HG02970 (cell line): ENCODE results near the gene MGAT5B.

Source experiments
- ATAC-seq: cut with Tn5 transposase; IDR thresholded peaks from one replicate; pipeline ENCODE4 v1.9.1; 2021; ENCODE audit warnings: mild to moderate bottlenecking, moderate library complexity, moderate number of reproducible peaks; ENCODE audit not compliant: unreplicated experiment, low FRiP score

The MGAT5B gene

DNA sequence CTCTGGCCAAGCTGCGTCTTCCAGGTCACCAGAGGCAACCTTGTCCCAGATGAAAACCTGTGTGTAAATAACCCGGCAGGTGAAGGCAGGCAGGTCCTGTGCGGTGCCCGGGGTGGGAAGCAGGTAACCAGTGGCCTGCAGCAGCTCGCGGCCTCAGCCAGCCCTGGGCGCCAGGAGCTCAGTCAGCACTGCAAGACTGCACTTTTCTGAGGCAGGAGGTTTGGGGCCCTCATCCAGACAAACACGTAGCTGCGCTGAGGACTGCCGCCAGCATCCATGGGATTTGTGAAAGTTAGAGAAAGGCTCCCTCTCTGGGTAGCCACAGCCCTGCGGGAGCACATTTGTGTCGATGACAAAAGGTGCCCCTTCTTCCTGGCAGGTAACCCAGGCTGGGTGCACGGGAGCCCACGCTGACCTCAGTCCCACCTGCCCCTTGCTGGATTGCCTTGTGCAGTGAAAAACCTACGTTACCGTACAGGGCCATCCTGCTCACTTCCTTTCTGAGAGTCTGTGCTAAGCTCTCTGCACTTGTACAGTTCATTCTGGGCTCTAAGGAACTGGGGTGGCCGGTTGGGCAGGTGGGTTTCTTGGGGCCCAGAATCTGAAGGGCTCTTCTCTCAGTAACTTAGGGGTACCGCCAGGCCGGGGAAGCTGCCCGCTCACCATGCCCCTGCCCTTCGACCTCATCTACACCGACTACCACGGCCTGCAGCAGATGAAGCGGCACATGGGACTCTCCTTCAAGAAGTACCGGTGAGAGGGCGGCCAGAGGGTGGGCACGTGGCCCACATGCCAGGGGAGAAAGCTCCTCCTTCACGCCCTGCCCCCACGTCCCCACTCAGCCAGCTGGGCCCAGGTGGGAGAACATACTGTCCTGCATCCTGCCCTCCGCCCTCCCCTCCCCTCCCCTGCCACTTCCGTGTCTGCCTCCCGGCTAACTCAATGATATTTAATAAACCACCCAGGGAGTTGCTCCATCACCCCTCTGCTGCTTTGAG lies 56.4 kb downstream of the MGAT5B start:
- ATAC-seq = no peak

DNA sequence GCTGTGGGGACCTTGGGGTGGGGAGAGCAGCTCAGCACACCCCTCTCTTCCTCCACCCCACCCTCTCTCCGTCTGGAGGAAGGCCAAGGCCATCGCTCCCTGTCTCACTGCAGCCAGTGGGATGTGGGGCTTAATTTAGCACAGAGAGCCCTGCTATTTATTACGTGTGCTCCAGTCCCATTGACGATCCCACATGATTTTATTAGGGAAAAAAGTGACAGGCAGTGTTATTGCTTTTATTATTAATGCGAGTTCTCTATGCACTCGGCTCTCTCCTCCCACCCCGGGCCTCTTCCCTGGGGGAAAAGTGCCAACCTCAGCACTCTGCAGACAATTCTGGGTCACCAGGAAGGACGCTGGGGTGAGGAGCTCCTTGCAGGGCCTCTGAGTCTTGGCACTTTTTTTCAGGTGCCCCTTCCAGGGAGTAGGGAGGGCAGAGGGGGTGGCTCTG lies 57.3 kb downstream of the MGAT5B start:
- ATAC-seq = no peak

DNA sequence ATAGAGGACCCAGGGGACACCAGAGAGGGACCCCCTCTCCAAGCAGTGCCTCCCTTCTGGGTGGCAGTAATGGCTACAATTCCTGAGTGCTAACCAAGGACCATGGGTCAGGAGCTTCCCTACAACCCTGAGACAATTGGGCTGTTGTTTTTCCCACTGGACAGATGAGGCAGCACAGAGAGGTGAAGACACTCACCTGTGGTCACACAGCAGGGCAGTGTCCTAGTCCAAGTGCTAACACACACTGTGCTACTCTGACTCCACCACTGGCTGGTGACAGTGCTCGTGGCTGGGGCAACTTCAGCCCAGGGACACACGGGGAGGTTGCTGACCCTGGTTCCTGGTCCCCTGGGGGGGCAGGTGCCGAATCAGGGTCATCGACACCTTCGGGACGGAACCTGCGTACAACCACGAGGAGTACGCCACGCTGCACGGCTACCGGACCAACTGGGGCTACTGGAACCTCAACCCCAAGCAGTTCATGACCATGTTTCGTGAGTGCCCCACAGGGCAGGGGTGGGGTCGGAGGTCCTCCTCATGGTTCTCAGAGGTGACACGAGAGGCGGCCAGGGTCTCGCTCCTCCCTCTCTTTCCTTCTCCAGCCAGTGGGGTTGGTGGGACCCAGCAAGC lies 58.1 kb downstream of the MGAT5B start:
- no peak for ATAC-seq

DNA sequence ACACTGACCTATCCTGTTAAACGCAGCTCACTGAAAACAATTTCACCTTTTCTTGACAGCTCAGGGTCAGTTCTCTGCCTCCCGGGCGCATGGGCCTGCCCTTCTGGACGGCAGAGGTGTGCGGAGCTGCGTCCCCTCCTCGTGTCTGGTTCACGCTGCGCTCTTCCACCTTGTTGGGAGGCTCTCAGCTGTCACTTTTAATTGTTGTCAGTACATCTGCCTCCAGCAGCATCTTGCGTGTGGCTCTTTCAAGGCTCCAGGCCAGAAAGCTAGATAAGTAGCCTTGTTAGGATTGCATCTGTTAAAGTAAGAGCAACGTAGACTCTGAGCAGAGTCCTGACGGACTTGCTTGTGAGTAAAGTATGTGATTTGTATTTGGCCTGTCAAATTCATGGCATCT lies 59.4 kb downstream of the MGAT5B start:
- no peak for ATAC-seq

DNA sequence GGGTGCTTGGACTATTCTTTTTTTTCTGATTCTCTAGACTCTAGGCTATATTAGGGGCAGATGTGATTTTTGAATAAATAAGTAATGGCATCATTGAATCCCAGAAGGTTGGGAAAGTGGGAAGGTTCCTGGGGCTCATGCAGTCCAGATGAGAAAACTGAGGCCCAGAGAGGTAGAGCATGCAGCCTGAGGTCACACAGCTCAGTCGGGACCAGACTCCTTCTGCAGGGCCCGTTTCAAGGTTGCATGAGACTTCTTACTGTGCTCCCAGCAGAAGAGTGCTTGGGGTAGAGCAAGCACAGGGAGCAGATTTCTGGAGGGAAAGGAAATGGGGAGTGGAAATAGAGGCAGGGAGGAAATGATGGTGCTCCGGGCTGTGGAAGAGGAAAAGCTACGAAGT lies 59.8 kb downstream of the MGAT5B start:
- no peak for ATAC-seq

DNA sequence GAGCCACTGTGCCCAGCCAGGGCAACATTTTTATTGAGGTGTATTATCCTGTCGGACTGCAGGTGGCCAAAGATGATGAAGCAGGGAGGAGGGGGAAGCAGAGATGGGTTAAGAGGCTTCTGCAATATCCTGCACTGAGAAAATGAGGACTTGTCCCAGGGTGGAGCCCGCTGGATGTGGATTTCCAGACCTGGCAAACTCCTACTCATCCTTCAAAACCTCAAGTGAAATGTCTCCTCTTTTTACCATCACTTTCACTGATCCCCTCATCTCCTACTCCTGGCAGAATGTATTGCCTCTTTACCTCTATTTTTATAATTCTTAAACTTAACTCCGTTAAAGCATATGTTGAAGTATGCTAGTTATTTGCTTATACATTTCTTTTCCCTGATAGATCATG lies 60.9 kb downstream of the MGAT5B start:
- no peak for ATAC-seq

DNA sequence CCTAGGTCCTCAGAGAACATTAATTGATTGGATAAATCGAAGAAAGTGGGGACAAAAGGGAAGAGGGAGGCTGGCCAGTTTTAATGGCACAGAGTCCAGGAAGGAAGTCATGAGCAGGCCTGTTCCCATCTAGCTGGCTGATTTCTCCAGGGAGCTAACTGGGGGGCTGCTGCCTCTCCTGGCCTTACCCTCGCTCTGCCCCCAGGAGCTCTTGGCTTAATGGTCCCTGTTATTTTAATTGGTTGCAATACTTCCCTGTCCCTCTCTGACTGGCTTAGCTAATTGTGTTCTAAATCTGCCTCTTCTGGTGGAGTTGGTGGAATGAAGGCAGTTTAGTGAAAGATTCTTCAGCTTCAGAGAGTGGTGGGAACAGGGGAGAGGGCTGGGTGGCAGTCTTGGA lies 61.4 kb downstream of the MGAT5B start:
- ATAC-seq = no peak

DNA sequence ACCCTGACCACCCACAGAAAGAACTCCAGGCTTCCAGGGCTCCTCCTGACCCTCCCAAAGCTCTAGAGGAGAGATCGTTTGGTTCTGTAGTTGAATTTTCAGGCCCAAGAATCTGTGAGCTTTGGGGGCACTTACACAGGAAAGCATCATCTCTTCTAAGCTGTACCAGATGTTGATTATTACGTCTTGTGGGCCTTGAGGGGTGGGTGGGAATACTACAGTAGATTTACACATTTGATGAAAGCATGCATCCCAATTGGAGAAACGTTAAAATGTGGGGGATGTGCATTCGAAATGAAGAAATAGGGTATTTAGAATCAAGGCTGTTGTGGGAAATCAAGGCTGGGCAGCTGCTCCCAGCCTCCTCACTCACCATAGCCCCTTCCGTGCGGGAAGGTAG lies 61.9 kb downstream of the MGAT5B start:
- no peak for ATAC-seq

DNA sequence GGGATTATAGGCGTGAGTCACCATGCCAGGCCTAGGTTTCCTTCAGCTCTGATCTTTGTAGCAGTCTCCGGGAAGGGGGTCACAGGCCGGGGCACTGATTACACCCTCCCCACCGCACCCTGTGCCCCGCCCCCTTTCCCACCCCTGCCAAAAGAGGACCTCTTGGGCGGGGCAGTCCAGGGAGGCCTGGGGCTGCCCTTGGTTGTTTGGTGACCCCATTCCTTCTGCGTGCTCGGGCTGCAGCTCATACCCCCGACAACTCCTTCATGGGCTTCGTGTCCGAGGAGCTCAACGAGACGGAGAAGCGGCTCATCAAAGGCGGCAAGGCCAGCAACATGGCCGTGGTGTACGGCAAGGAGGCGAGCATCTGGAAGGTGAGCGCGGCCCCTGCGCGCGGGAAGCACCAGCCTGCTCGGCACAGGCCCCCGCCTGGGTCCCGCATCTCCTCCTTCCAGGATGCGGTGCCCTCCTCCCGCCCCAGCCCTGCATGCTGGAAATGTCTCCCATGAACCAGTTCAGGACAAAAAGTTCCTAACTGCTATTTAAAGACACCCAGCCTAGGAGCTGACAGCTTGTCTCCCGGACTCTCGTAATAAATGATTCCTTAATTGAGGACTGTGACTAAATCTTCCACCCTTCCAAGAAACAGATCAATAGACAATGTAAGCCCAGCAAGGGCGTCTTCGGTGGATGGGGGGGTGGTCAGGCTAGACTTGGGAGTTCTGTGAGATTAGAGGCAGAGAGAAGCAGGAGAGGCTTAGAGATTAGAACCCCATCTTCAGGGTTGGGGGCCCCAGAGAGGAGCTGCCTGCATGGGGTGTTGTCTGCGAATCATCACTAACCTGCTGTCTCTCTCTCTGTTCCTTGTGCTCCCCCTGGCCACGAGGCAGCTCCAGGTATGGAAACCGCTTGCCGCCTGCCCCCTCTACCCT lies 64.5 kb downstream of the MGAT5B start:
- no peak for ATAC-seq

DNA sequence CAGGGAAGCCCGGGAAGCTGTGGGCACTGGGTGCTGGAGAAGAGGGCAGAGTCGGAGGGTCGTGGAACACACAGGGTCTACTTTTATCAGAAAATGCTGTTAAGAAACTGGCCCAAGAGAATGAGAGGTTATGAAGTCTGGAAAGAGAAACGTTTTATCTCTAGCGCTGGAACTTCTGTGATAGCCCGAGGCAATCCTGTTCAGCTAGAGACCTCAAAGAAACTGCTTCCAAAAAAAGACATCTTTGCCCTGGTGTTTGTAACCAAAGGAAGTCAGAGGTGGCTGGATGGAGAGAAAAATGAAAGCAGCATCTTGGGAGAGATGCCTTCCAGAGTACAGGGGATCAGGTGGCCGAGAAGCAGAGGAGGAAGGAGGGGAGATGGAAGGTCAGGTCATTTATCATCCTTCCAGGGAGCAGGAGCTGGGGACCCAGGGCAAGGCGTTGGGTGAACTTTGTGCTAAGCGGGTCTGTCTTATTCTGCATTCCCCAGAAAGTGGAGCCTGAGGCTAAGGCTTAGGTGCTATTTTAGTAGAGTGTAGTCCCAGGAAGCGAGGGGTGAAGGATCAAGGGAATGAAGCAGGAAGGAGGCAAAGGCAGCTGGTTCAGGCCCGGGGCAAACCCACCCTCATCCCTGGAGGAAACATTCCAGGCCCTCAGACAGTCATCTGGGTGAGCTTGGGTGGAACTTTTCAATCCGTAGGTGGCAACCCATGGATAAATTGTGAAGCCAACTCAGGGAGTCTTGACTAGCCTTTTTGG lies 66.5 kb downstream of the MGAT5B start:
- no peak for ATAC-seq

DNA sequence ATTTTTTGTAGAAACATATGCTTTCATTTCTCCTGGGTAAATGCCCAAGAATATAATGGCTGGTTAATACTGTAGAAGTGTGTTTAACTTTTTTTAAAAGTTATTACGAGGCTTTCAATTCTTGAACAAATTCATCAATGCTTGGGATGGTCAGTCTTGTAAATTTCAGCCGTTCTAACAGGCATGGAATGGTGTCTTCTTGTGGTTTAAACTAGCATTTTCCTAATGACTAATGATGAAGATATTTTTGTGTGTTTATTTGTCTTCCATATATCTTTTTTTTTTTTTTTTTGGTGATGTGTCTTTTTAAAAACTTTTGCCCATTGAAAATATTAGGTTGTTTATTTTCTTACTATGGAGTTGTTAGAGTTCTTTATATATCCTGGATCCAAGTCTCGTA lies 67.1 kb downstream of the MGAT5B start:
- no peak for ATAC-seq

DNA sequence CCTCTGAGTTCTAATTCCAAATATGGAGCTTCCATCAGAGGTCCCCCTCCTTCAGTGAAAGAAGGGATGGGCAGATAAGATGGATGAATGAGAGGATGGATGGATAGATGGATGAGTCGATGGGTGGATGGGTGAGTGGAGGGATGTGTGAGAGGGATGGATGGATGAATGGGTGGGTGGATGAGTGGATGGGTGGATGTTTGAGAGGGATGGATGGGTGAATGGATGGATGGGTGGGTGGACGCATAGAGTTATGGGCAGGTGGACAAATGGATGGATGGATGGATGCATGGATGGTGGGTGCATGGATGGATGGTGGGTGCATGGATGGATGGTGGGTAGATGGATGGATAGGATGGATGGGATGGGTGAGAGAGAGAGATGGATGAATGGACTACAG lies 69.0 kb downstream of the MGAT5B start:
- ATAC-seq = no peak

DNA sequence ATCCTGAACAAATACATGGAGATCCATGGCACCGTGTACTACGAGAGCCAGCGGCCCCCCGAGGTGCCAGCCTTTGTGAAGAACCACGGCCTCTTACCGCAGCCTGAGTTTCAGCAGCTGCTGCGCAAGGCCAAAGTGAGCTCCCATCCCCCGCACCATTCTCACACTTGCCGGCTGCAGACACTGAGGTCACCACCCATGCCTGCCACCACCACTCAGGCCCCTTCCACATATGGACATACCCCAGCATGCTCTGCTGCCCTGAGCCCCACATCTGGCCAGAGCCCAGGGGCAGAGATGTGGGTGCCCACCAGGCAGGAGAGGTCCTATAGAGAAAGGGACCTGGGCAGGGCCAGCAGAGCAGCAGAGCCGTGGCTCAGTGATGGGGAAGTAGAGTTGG lies 69.8 kb downstream of the MGAT5B start:
- no peak for ATAC-seq

DNA sequence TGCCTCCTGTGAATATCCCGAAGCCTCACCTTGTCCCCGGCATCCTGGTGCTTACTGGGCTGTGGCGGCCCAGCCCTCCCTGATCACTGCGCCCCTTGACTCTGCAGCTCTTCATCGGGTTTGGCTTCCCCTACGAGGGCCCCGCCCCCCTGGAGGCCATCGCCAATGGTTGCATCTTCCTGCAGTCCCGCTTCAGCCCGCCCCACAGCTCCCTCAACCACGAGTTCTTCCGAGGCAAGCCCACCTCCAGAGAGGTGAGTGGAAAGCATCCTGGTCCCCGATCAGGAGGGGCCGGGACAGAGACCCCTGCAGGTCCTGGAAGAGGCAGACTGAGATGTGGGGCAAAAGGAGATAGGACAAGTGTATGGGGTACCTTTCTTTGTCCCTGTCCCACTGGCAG lies 72.1 kb downstream of the MGAT5B start:
- no peak for ATAC-seq

DNA sequence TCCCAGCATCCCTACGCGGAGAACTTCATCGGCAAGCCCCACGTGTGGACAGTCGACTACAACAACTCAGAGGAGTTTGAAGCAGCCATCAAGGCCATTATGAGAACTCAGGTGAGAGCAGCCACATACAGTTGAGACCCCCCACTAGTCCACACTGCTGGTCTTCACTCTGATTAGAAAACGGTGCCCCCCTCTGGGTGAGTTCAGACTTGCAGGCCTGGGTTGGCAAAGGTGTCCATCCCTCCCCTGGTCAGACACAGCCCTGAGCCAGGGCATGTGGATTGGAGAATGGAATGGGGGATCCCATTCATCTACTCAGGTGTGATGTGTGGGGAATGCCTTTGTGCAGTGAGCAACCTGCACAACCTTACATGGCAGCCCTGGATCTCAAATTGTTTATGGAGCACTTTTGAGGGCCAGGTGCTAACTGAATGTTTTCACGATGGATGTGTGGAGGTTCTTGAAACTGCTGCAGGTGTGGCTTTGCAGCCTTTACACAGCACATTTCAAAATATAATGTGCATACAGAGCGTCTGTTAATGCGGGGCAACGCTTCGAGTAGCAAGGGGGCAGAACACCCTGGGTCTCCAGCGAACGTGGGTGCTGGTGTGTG lies 72.6 kb downstream of the MGAT5B start:
- no peak for ATAC-seq

DNA sequence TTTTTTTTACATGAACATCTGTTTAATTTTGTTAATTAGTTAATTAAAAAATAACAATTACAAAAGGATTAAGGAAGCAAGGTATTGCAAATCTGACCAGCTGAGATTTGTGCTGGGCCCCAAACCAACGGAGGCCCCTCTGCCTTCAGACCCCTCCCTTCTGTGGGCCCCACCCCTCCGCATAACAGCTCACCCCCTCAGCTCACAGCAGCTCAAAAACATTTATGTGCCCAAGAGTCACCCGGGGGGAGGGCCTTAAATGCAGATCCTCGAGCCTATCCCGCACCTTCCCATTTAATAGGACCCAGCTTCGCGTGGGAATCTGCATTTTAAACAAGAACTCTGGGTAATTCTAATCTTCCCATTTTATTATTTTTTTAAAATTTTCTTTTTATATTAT lies 75.0 kb downstream of the MGAT5B start:
- ATAC-seq = no peak

DNA sequence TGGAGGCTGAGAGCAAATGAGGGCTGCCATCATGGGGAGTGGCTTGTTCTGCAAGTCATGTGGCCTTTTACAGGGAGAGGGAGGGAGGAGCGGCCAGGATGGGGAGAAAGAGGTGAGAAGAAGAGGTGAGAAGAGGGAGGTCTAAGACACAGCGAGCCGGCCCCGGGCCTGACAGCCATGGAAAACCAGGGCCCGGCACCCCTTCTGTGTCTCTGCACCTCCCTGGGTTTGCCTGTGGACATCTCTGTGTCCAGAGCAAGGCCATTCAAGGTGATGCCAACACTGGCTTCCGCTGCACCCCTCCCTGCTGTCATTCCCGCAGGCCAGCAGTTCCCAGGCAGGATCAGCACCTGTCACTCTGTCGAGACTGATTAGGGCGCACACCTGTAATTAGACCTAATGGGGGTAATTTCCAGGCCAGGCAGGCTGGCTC lies 75.6 kb downstream of the MGAT5B start:
- no peak for ATAC-seq

DNA sequence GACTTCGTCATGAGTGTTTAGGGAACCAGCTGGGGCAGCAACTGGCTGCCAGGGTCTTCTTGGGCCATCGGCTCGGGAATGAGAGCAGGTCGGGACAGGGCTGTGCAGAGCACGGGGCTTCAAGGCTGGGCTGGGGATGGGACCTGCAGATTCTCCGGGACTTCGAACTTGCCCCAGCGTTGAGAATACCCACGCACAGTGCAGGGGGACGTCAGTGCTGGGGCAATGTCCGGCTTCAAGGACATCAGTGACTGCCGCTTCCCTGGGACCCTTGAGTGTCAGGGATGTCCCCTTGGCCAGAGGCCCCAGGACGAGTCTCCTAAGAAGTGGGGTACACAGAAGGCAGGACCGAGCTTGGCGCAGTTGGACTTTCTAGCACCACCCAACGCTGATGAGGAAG lies 76.3 kb downstream of the MGAT5B start:
- no peak for ATAC-seq

DNA sequence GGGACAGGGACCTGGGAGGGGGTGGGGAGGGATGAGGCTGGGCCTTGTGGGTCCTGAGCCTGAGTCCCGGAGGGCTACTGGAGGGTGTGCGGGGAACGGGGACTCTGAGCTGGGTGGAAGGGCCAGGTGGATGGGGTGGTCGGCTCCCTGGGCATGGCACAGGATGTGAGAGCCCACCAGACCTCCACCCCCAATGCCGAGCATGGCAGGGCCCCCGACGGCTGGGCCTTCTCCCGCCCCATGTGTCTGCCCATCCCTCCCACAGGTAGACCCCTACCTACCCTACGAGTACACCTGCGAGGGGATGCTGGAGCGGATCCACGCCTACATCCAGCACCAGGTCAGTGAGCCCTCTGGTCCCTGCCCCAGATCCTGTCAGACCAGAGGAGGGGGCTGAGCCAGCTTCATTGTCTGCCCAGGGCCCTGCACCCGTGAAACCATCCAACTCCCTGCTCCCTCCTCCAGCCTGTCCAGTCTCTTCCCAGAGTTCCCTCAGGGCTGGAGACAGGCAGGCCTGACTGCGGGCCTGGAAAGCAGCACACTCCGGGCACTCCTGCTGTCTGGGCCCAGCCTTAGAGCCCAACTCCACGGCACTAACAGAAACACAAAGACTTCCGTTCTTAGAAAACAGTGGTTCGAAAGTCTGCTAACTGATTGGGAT lies 78.0 kb downstream of the MGAT5B start:
- ATAC-seq = no peak
